Hematopoietic multipotent progenitor cell treated with erythropoietin and hydrocortisone succinate and interleukin-3 and kit ligand, for 15 days (in vitro differentiated cells): ENCODE measurements around the gene ZMIZ1.

Experiments
- DNase-seq: peaks from one replicate; pipeline ENCODE4 v3.0.0-alpha.2; 2015; ENCODE audit warnings: low spot score

Gene ZMIZ1

DNA sequence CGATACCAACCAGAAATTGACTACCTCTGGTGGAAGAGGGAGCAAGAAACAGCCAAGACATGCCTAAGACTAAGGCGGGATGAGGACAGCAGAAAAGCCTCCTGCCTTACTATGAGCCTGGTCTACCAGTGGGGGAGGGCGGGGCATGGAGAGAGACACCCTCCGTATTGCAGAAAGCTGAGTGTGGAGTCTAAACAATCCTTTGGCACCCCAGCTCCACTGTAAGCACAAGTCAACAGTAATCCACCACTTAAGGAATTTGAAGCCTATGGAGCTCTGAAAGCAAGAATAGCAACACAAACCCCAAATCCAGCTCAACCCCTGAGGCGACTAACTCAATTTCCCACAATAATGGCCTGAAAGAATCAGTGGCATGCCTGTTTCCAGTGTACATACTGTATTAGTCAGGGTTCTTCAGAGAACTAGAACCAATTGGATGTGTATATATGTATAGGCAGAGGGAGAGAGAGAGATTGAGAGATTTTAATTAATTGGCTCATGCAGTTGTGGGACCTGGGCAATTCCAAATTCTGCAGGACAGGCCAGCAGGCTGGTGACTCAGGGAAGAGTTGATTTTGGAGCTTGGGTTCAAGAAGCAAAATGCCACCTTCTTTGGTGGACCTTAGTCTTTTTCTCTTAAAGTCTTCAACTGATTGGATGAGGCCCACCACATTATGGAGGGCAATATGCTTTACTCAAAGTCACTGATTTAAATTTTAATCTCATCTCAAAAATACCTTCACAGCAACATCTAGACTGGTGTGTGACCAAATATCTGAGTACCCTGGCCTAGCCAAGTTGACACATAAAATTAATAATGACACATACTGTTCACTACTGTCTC lies 292.0 kb downstream of the ZMIZ1 start:
- DNase-seq = no peak

DNA sequence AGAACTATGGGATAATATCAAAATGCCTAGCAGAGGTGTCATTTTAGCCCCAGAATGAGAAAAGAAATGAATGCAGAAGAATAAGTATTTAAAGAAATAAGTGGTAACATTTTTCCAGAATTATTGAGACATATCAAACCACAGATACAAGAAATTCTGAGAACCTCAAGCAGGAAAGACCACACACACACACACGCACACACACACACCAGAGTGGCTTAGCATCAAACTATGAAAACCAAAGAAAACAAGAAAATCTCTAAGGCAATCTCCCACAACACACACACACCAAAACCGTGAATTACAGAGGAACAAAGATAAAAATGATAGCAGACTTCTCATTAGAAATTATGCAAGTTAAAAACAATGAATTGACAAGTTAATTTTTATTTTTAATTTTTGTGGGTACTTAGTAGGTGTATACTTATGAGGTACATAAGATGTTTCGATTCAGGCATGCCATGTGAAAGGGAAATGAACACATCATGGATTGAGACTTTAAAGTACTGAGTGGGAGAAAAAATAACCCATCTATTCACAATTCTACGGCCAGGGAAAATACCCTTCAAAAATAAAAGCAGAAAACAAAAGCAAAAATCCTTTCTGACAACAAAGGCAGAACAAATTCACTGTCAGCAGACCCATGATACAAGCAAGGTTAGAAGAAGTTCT lies 293.1 kb downstream of the ZMIZ1 start:
- DNase-seq = no peak
